K562 (cell line): ENCODE data around the gene ZNF581. TPM values are rescaled to one million over a fixed set of nuclear protein-coding genes. Genes with fewer than 3 reads are reported as not detected.

Source experiments
- CBX1 ChIP-seq: sonication (generic); IDR thresholded peaks from 2 replicates; pipeline ENCODE4 v1.6.1; 2016; ENCODE audit warnings: antibody characterized with exemption, low read depth, mild to moderate bottlenecking
- DNMT1 ChIP-seq: fragments of 450-650 bp; IDR thresholded peaks from 2 replicates; pipeline ENCODE4 v1.6.1; 2016; ENCODE audit warnings: antibody characterized with exemption, mild to moderate bottlenecking
- FOXK2 ChIP-seq, 2 experiments: fragments of 450-650 bp; IDR thresholded peaks in 1 of 2; conservative IDR thresholded peaks in 1 of 2; 2 replicates each; pipeline ENCODE4 v1.6.1; 2016; ENCODE audit warnings: low read depth in 2 of 2, mild to moderate bottlenecking in 1 of 2
- HDAC1 ChIP-seq, 2 experiments: fragments of 450-650 bp; IDR thresholded peaks; 2 replicates each; pipeline ENCODE4 v1.6.1; 2016 to 2017; ENCODE audit warnings: inconsistent platforms in 1 of 2, mild to moderate bottlenecking in 1 of 2, moderate library complexity in 1 of 2
- HNRNPLL ChIP-seq: fragments of 200-400 bp; formaldehyde crosslinking; IDR thresholded peaks from 2 replicates; pipeline ENCODE4 v1.6.1; 2017; ENCODE audit warnings: low read length, low read depth, mild to moderate bottlenecking; ENCODE audit not compliant: poor library complexity, severe bottlenecking
- MIER1 ChIP-seq: fragments of 450-650 bp; IDR thresholded peaks from 2 replicates; pipeline ENCODE4 v1.6.1; 2016; ENCODE audit warnings: antibody characterized with exemption, mild to moderate bottlenecking, low read depth
- NR2F6 ChIP-seq: fragments of 450-650 bp; formaldehyde crosslinking; IDR thresholded peaks from 2 replicates; pipeline ENCODE4 v1.4.0; 2020; ENCODE audit warnings: mild to moderate bottlenecking
- RBBP5 ChIP-seq: fragments of 200-600 bp; sonication (generic); IDR thresholded peaks from 2 replicates; pipeline ENCODE4 v1.6.1; 2012; ENCODE audit warnings: borderline replicate concordance, mild to moderate bottlenecking, low read length, control low read depth, inconsistent platforms; ENCODE audit not compliant: insufficient read depth, poor library complexity, severe bottlenecking
- RBM34 ChIP-seq: fragments of 200-400 bp; formaldehyde crosslinking; IDR thresholded peaks from 2 replicates; pipeline ENCODE4 v1.6.1; 2018; ENCODE audit warnings: low read length, borderline replicate concordance; ENCODE audit not compliant: insufficient read depth
- SOX6 ChIP-seq: fragments of 450-650 bp; IDR thresholded peaks from 2 replicates; pipeline ENCODE4 v1.6.1; 2014; ENCODE audit warnings: mild to moderate bottlenecking
- ZNF707 ChIP-seq: fragments of 250-450 bp; sonication (Bioruptor Pico); conservative IDR thresholded peaks from 2 replicates; pipeline ENCODE4 v1.8.0; 2022; ENCODE audit warnings: inconsistent platforms, mild to moderate bottlenecking, moderate library complexity
- polyA plus RNA-seq, 8 experiments: library from polyadenylated mRNA; depleted of rRNA in 4 of 8; stranded (reverse) in 5 of 8; unstranded in 3 of 8; fragments of >200 nt; fragmentation: Nextera tagmentation in 2 of 8; fragmentation: Illumina TruSeq in 1 of 8; extraction: Ambion mirVana in 2 of 8; extraction: Trizol in 1 of 8; gene quantifications; 2 replicates each; pipeline versions ENCODE4 v1.2.1 to v1.2.3, GENCODE V29; 2011 to 2014; ENCODE audit warnings: inconsistent platforms in 1 of 8, missing spikeins in 1 of 8
- total RNA-seq, 7 experiments: library from RNA; depleted of rRNA in 6 of 7; stranded (reverse); fragments of >200 nt in 6 of 7; fragmentation: Illumina TruSeq in 2 of 7; extraction: Trizol in 2 of 7; gene quantifications; 2 replicates each; pipeline versions ENCODE4 v1.2.1 to v1.2.3, GENCODE V29; 2011 to 2021; ENCODE audit warnings: low replicate concordance in 1 of 7
- TF ChIP-seq, protein P1 (sequence below), 2 experiments: fragments of 200-800 bp in 1 of 2; sonication (Bioruptor generic) in 1 of 2; sonication (generic) in 1 of 2; formaldehyde crosslinking in 1 of 2; IDR thresholded peaks in 1 of 2; conservative IDR thresholded peaks in 1 of 2; 2 replicates each; pipeline versions ENCODE4 v1.5.0 to v1.6.1; 2016 to 2020; ENCODE audit warnings: missing compliant biosample characterization in 1 of 2, missing genetic modification characterization in 1 of 2, missing genetic modification reagents in 1 of 2
- TF ChIP-seq, protein P2 (sequence below): fragments of 450-650 bp; IDR thresholded peaks from 2 replicates; pipeline ENCODE4 v1.6.1; 2016; ENCODE audit warnings: low read depth
- TF ChIP-seq, protein P3 (sequence below), 2 experiments: fragments of 450-650 bp; IDR thresholded peaks; 2 replicates each; pipeline ENCODE4 v1.6.1; 2016

ZNF581 gene
- total and polyA plus RNA-seq, 9 of the 15 experiments (the other 6 are each of a cell fraction or from before 2014, with no cell fraction given): 2.4 to 39.4 (median 15.4) TPM

DNA sequence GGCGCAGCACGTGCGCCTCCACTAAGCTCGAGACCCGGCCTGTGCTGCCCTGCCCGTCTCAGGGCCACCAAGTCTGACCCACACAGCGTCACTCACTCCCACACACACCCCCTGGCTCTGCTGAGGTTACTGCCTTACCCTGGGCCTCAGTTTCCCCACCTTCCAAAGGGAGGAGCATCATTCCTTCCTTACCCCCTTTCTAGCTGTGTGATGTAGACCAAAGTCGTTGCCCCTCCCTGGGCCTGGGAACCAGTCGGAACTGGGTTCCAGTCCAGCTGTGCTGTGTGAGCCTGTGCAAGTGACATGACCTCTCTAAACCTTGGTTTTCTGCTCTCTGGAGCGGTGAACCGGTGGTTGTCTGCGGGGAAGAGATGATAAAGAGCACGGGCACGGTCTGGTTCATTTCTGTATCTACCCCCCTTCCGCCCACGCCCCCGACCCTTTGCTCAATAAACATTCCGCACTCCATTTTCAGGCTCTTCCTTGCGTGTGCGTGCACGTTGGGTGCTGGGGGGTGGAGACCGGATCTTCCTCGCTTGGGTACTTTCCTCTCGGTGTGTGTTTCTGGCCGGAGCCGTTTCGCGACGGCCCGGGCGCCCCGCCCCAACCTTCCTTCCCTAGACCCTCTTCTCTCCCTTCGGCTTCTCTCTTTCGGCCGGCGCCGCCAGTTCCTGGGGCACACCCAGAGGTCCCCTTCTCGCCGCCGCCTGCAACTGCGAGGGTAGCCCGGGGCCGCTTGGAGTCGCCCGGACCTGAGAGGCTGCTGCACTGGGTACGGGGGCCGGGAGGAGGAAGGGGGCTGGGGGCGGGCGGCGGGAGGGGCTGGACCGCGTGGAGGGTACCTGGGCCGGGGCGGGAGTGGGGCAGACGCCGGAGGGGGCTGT lies at the start of gene ZNF581 (continued):
- TF ChIP-seq CBX1: 0 out of 2 replicates have a peak, but pooled peaks have one; percentile 16
- no peak for TF ChIP-seq DNMT1
- peak; percentile 39 to 80; a peak in 3 of 4 replicates for TF ChIP-seq HDAC1 (IDR thresholded peaks at IDR 0.05)
- 0 out of 2 replicates have a peak, but pooled peaks have one; percentile 47 for TF ChIP-seq MIER1
- TF ChIP-seq, protein P1, sequence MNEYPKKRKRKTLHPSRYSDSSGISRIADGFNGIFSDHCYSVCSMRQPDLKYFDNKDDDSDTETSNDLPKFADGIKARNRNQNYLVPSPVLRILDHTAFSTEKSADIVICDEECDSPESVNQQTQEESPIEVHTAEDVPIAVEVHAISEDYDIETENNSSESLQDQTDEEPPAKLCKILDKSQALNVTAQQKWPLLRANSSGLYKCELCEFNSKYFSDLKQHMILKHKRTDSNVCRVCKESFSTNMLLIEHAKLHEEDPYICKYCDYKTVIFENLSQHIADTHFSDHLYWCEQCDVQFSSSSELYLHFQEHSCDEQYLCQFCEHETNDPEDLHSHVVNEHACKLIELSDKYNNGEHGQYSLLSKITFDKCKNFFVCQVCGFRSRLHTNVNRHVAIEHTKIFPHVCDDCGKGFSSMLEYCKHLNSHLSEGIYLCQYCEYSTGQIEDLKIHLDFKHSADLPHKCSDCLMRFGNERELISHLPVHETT (CRISPR knock-in tag; conservative IDR thresholded peaks at IDR 0.05 in 1 of 2, IDR thresholded peaks at IDR 0.05 in 1 of 2): peak in 1 of 2 experiments; percentile 80; a peak in 2 of 4 replicates
- TF ChIP-seq NR2F6 (CRISPR knock-in tag): no peak
- TF ChIP-seq, protein P2, sequence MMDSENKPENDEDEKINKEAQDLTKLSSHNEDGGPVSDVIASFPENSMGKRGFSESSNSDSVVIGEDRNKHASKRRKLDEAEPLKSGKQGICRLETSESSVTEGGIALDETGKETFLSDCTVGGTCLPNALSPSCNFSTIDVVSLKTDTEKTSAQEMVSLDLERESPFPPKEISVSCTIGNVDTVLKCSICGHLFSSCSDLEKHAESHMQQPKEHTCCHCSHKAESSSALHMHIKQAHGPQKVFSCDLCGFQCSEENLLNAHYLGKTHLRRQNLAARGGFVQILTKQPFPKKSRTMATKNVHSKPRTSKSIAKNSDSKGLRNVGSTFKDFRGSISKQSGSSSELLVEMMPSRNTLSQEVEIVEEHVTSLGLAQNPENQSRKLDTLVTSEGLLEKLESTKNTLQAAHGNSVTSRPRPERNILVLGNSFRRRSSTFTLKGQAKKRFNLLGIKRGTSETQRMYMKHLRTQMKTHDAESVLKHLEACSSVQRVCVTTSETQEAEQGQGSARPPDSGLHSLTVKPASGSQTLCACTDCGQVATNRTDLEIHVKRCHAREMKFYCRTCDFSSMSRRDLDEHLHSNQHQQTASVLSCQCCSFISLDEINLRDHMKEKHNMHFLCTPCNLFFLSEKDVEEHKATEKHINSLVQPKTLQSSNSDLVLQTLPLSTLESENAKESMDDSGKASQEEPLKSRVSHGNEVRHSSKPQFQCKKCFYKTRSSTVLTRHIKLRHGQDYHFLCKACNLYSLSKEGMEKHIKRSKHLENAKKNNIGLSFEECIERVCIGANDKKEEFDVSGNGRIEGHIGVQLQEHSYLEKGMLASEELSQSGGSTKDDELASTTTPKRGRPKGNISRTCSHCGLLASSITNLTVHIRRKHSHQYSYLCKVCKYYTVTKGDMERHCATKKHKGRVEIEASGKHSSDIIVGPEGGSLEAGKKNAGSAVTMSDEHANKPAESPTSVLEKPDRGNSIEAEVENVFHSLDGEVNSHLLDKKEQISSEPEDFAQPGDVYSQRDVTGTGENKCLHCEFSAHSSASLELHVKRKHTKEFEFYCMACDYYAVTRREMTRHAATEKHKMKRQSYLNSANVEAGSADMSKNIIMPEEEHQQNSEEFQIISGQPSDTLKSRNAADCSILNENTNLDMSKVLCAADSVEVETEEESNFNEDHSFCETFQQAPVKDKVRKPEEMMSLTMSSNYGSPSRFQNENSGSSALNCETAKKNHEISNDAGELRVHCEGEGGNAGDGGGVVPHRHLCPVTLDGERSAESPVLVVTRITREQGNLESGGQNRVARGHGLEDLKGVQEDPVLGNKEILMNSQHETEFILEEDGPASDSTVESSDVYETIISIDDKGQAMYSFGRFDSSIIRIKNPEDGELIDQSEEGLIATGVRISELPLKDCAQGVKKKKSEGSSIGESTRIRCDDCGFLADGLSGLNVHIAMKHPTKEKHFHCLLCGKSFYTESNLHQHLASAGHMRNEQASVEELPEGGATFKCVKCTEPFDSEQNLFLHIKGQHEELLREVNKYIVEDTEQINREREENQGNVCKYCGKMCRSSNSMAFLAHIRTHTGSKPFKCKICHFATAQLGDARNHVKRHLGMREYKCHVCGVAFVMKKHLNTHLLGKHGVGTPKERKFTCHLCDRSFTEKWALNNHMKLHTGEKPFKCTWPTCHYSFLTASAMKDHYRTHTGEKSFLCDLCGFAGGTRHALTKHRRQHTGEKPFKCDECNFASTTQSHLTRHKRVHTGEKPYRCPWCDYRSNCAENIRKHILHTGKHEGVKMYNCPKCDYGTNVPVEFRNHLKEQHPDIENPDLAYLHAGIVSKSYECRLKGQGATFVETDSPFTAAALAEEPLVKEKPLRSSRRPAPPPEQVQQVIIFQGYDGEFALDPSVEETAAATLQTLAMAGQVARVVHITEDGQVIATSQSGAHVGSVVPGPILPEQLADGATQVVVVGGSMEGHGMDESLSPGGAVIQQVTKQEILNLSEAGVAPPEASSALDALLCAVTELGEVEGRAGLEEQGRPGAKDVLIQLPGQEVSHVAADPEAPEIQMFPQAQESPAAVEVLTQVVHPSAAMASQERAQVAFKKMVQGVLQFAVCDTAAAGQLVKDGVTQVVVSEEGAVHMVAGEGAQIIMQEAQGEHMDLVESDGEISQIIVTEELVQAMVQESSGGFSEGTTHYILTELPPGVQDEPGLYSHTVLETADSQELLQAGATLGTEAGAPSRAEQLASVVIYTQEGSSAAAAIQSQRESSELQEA: peak; percentile 91
- TF ChIP-seq, protein P3, sequence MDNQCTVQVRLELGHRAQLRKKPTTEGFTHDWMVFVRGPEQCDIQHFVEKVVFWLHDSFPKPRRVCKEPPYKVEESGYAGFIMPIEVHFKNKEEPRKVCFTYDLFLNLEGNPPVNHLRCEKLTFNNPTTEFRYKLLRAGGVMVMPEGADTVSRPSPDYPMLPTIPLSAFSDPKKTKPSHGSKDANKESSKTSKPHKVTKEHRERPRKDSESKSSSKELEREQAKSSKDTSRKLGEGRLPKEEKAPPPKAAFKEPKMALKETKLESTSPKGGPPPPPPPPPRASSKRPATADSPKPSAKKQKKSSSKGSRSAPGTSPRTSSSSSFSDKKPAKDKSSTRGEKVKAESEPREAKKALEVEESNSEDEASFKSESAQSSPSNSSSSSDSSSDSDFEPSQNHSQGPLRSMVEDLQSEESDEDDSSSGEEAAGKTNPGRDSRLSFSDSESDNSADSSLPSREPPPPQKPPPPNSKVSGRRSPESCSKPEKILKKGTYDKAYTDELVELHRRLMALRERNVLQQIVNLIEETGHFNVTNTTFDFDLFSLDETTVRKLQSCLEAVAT (IDR thresholded peaks at IDR 0.05): 0 out of 4 replicates have a peak, but pooled peaks have one; percentile 15 to 17
- TF ChIP-seq RBM34: no peak
- 0 out of 2 replicates have a peak, but pooled peaks have one; percentile 20 for TF ChIP-seq ZNF707 (CRISPR knock-in tag)
- peak; percentile 95 for TF ChIP-seq RBBP5
- TF ChIP-seq HNRNPLL: no peak
- TF ChIP-seq SOX6: peak; percentile 48; the same call in 1 of the 2 replicates
- TF ChIP-seq FOXK2 (conservative IDR thresholded peaks at IDR 0.05 in 1 of 2, IDR thresholded peaks at IDR 0.05 in 1 of 2; ENCODE audit: low read depth in 2 of 2): 0 out of 4 replicates have a peak, but pooled peaks of 1 of the 2 experiments have one; percentile 10
